A673 (cell line): ENCODE results near the gene BRPF3.

Experiments
- EZH2 ChIP-seq: fragments of 200-600 bp; sonication (generic); IDR thresholded peaks from 2 replicates; pipeline ENCODE4 v1.6.1; 2017; ENCODE audit warnings: borderline replicate concordance, low read depth, mild to moderate bottlenecking, mixed read lengths, antibody characterized with exemption, low read length; ENCODE audit not compliant: poor library complexity, severe bottlenecking
- TF ChIP-seq, protein P1 (sequence below): fragments of 300-800, 200-600 bp; sonication (generic); conservative IDR thresholded peaks from 2 replicates; pipeline ENCODE4 v1.5.1; 2017; ENCODE audit warnings: low read depth, mild to moderate bottlenecking, antibody characterized with exemption, low read length, moderate library complexity, mixed read lengths

GRCh38 chr6:36210182-36210581 is 13.6 kb downstream of the BRPF3 start:
- TF ChIP-seq, protein P1, sequence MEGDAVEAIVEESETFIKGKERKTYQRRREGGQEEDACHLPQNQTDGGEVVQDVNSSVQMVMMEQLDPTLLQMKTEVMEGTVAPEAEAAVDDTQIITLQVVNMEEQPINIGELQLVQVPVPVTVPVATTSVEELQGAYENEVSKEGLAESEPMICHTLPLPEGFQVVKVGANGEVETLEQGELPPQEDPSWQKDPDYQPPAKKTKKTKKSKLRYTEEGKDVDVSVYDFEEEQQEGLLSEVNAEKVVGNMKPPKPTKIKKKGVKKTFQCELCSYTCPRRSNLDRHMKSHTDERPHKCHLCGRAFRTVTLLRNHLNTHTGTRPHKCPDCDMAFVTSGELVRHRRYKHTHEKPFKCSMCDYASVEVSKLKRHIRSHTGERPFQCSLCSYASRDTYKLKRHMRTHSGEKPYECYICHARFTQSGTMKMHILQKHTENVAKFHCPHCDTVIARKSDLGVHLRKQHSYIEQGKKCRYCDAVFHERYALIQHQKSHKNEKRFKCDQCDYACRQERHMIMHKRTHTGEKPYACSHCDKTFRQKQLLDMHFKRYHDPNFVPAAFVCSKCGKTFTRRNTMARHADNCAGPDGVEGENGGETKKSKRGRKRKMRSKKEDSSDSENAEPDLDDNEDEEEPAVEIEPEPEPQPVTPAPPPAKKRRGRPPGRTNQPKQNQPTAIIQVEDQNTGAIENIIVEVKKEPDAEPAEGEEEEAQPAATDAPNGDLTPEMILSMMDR = no peak
- no peak for TF ChIP-seq EZH2
